HCT116 (cell line): Measurements from ENCODE around the gene GRHPR. TPM values are rescaled to one million over a fixed set of nuclear protein-coding genes. Genes with fewer than 3 reads are reported as not detected.
A peak's percentile ranks its signal among the peaks of the same experiment; 100 is the strongest.
"Not testable (repeated sequence)": the region's sequence is repeated elsewhere in the genome, so short reads cannot be mapped to it uniquely, and the experiment has no call there.

Source experiments
- ATAC-seq: fragments of 200-7000 bp; cut with Tn5 transposase; 2 replicates; pipeline ENCODE4 v1.9.1; 2020; ENCODE audit warnings: mild to moderate bottlenecking, moderate library complexity
- BruUV-seq: library from RNA; stranded (reverse); fragments of 400-500 nt; replicated peaks from 2 replicates; lab custom pipeline; 2021; lab: Mats Ljungman, UMichigan
- CTCF ChIA-PET: fragments of 300-600 bp; sonication (Branson Sonifier 250); formaldehyde crosslinking; loops from one replicate; lab custom pipeline; 2021; ENCODE audit warnings: antibody characterized with exemption; lab: Charles Lee
- POLR2A ChIA-PET: fragments of 300-600, 350-600 bp; sonication (Branson Sonifier 250); formaldehyde crosslinking; loops from one replicate; lab custom pipeline; 2021; ENCODE audit warnings: antibody characterized with exemption; lab: Charles Lee
- RAD21 ChIA-PET, 2 experiments: fragments of 300-600 bp; sonication (Branson Sonifier 250); formaldehyde crosslinking; loops; one replicate each; lab custom pipeline; 2023; ENCODE audit warnings: low total read pairs in 2 of 2; ENCODE audit not compliant: uncharacterized antibody in 2 of 2, unreplicated experiment in 2 of 2, low non-redundant PET in 1 of 2; lab: Charles Lee
- DNase-seq: peaks from one replicate; pipeline ENCODE4 v3.0.0-alpha.2; 2010; ENCODE audit warnings: low read depth, low spot score
- H2AFZ ChIP-seq: fragments of 200-600 bp; shearing (Covaris generic), sonication (generic); 2 replicates; pipeline ENCODE4 v1.6.1; 2017; ENCODE audit warnings: low read depth, mixed run types, mixed read lengths, antibody characterized with exemption, low read length; ENCODE audit not compliant: poor library complexity, severe bottlenecking
- H3K27ac ChIP-seq: 2 replicates; pipeline ENCODE4 v1.5.1; 2012; ENCODE audit warnings: low read depth, low read length
- H3K27me3 ChIP-seq: fragments of 200-600 bp; sonication (generic); 2 replicates; pipeline ENCODE4 v1.6.1; 2016; ENCODE audit warnings: mixed run types, low read length, mixed read lengths; ENCODE audit not compliant: insufficient read depth
- H3K36me3 ChIP-seq, 2 experiments: fragments of 200-500 bp in 1 of 2; fragments of 200-600 bp in 1 of 2; sonication (Bioruptor generic) in 1 of 2; sonication (generic) in 1 of 2; 2 replicates each; pipeline versions ENCODE4 v1.5.1 to v1.6.1; 2014 to 2016; ENCODE audit warnings: low read length in 2 of 2, inconsistent platforms in 1 of 2, mixed read lengths in 1 of 2, mixed run types in 1 of 2; ENCODE audit not compliant: insufficient read depth in 2 of 2, control insufficient read depth in 1 of 2
- H3K4me1 ChIP-seq, 2 experiments: fragments of 200-600 bp in 1 of 2; sonication (generic) in 1 of 2; 2 replicates each; pipeline versions ENCODE4 v1.5.1 to v1.6.1; 2012 to 2017; ENCODE audit warnings: low read length in 2 of 2, inconsistent platforms in 1 of 2, mild to moderate bottlenecking in 1 of 2, mixed read lengths in 1 of 2, mixed run types in 1 of 2, moderate library complexity in 1 of 2; ENCODE audit not compliant: insufficient read depth in 2 of 2, control insufficient read depth in 1 of 2
- H3K4me2 ChIP-seq: fragments of 200-600 bp; sonication (generic); 2 replicates; pipeline ENCODE4 v1.6.1; 2017; ENCODE audit warnings: mixed run types, low read length, mixed read lengths
- H3K4me3 ChIP-seq, 2 experiments: fragments of 200-600 bp in 1 of 2; sonication (generic) in 1 of 2; replicated peaks in 1 of 2; 2 replicates each; pipeline ENCODE4 v1.5.1; 2011 to 2016; ENCODE audit warnings: low read length in 2 of 2, control low read depth in 1 of 2, low read depth in 1 of 2, mild to moderate bottlenecking in 1 of 2, mixed read lengths in 1 of 2, mixed run types in 1 of 2
- H3K79me2 ChIP-seq: fragments of 200-600 bp; sonication (generic); 2 replicates; pipeline ENCODE4 v1.6.1; 2017; ENCODE audit warnings: mild to moderate bottlenecking, mixed run types, low read length, moderate library complexity, mixed read lengths; ENCODE audit not compliant: insufficient read depth
- H3K9ac ChIP-seq: fragments of 200-600 bp; sonication (generic); 2 replicates; pipeline ENCODE4 v1.6.1; 2016; ENCODE audit warnings: low read length, mixed read lengths
- H3K9me2 ChIP-seq: fragments of 200-600 bp; sonication (generic), shearing (Covaris generic); 2 replicates; pipeline ENCODE4 v1.6.1; 2017; ENCODE audit warnings: mixed run types, mild to moderate bottlenecking, moderate library complexity; ENCODE audit not compliant: insufficient read depth
- H3K9me3 ChIP-seq, 2 experiments: fragments of 200-500 bp in 1 of 2; fragments of 200-600 bp in 1 of 2; sonication (Bioruptor generic) in 1 of 2; sonication (generic) in 1 of 2; 2 replicates each; pipeline ENCODE4 v1.6.1; 2014 to 2017; ENCODE audit warnings: low read length in 2 of 2, mixed read lengths in 2 of 2, inconsistent platforms in 1 of 2, low read depth in 1 of 2, mild to moderate bottlenecking in 1 of 2, mixed run types in 1 of 2, moderate library complexity in 1 of 2; ENCODE audit not compliant: control insufficient read depth in 1 of 2, insufficient read depth in 1 of 2
- H4K20me1 ChIP-seq: fragments of 200-600 bp; sonication (generic), shearing (Covaris generic); 2 replicates; pipeline ENCODE4 v1.6.1; 2017; ENCODE audit warnings: mixed run types, mild to moderate bottlenecking, moderate library complexity; ENCODE audit not compliant: insufficient read depth
- CEBPB ChIP-seq: IDR thresholded peaks from 2 replicates; pipeline ENCODE4 v1.6.1; 2012; ENCODE audit warnings: low read depth
- CTCF ChIP-seq, 3 experiments: fragments of 200-600 bp in 1 of 3; sonication (generic) in 1 of 3; IDR thresholded peaks in 2 of 3; conservative IDR thresholded peaks in 1 of 3; 2 replicates each; pipeline ENCODE4 v1.5.1; 2012 to 2017; ENCODE audit warnings: low read depth in 2 of 3, low read length in 2 of 3, antibody characterized with exemption in 1 of 3, borderline replicate concordance in 1 of 3, control low read depth in 1 of 3, mild to moderate bottlenecking in 1 of 3, mixed read lengths in 1 of 3, mixed run types in 1 of 3, moderate library complexity in 1 of 3; ENCODE audit not compliant: insufficient read depth in 1 of 3
- EGR1 ChIP-seq: IDR thresholded peaks from 2 replicates; pipeline ENCODE4 v1.6.1; 2012; ENCODE audit warnings: low read depth
- EZH2 ChIP-seq: fragments of 200-600 bp; sonication (generic); IDR thresholded peaks from 2 replicates; pipeline ENCODE4 v1.6.1; 2017; ENCODE audit warnings: antibody characterized with exemption, mixed run types
- SRF ChIP-seq: IDR thresholded peaks from 2 replicates; pipeline ENCODE4 v1.6.1; 2012; ENCODE audit warnings: low read depth
- YY1 ChIP-seq: IDR thresholded peaks from 2 replicates; pipeline ENCODE4 v1.6.1; 2011; ENCODE audit warnings: low read length, low read depth, moderate library complexity, mild to moderate bottlenecking; ENCODE audit not compliant: insufficient replicate concordance; ENCODE audit errors: extremely low read depth
- ZFX ChIP-seq: fragments of 450-650 bp; IDR thresholded peaks from 2 replicates; pipeline ENCODE4 v1.6.1; 2017
- intact Hi-C: fragments of 100-400 bp; cut with micrococcal nuclease; formaldehyde crosslinking; loops from 2 replicates; pipeline ENCODE4 v1.10.0; 2022
- total RNA-seq: library from RNA; stranded (reverse); gene quantifications from one replicate; pipeline ENCODE4 v1.2.1, GENCODE V29; 2021; ENCODE audit not compliant: unreplicated experiment
- TF ChIP-seq, protein P1 (sequence below): IDR thresholded peaks from 2 replicates; pipeline ENCODE4 v1.6.1; 2011; ENCODE audit warnings: mild to moderate bottlenecking, low read length, moderate library complexity; ENCODE audit not compliant: insufficient replicate concordance; ENCODE audit errors: extremely low read depth

GRHPR gene
- total RNA-seq, 1 experiment from 2014 or later = 106 TPM

DNA sequence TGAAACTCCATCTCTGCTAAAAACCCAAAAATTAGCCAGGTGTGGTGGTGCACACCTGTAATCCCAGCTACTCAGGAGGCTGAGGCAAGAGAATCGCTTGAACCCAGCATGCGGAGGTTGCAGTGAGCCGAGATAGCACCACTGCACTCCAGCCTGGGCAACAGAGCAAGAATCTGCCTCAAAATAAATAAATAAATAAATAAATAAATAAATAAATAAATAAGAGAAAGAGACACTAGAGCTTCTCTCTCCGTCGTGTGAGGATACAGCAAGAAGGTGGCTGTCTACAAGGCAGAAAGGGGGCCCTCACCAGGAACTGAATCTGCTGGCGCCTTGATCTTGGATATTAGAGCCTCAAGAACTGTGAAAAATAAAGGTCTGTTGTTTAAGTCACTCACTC, 51.5 kb downstream of the GRHPR start:
- DNase-seq, H3K36me3 ChIP-seq, H3K9ac ChIP-seq, H3K9me3 ChIP-seq, CTCF ChIA-PET, H3K4me2 ChIP-seq, H3K27me3 ChIP-seq, H3K79me2 ChIP-seq, H3K4me3 ChIP-seq, H3K9me2 ChIP-seq, ATAC-seq, H4K20me1 ChIP-seq, POLR2A ChIA-PET, BruUV-seq, RAD21 ChIA-PET, intact Hi-C loops, H2AFZ ChIP-seq: not testable (repeated sequence)
- Histone ChIP-seq H3K27ac (peak overlapping the region; percentile 97), H3K4me1 (peaks cover 48 to 74% of the 10 kb centered on the region in 2 experiments)

DNA sequence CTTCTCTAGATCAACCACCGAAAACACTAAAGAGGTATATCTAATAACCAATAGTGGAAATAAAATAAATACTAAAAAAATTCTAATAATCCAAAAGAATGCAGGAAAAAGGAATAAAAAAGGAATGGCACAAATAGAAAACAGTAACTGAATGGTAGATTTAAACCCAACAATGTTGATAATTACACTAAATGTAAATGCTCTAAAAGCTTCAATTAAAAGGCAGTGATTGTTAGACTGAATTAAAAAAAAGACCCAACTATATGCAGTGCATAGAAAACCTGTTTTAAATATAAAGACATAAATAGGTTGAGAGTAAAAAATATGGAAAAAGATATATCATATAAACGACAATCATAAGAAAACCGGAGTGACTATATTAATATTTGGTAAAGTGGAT, 51.9 kb downstream of the GRHPR start:
- ChIA-PET POLR2A (no interaction called here), CTCF (no interaction called here), RAD21 (no interaction called here)

More for the DNA sequence above, 51.9 kb downstream of the GRHPR start:
- Histone ChIP-seq H3K9me2 (no peaks in the 10 kb centered on the region), H3K79me2 (no peaks in the 10 kb centered on the region), H3K9me3 (peaks cover 5 to 8% of the 10 kb centered on the region in 2 experiments; a peak in 1 of 4 replicates), H3K27me3 (no peaks in the 10 kb centered on the region), H3K4me3 (no peak overlapping the region), H3K4me1 (peaks cover 48 to 77% of the 10 kb centered on the region in 2 experiments), H3K4me2 (no peak overlapping the region), H2AFZ (no peak overlapping the region), H3K27ac (no peak overlapping the region), H3K9ac (no peak overlapping the region), H4K20me1 (no peaks in the 10 kb centered on the region), H3K36me3 (no peaks in the 10 kb centered on the region)
- BruUV-seq = no TSS peak
- intact Hi-C loops = no loop called here
- TF ChIP-seq CEBPB (no peak), SRF (no peak), YY1 (no peak), EGR1 (no peak), ZFX (no peak), CTCF (IDR thresholded peaks at IDR 0.05 in 2 of 3, conservative IDR thresholded peaks at IDR 0.05 in 1 of 3; ENCODE audit: borderline replicate concordance in 1 of 3, insufficient read depth in 1 of 3, low read depth in 2 of 3, low read length in 2 of 3) (no peak), EZH2 (no peak)
- TF ChIP-seq, protein P1, sequence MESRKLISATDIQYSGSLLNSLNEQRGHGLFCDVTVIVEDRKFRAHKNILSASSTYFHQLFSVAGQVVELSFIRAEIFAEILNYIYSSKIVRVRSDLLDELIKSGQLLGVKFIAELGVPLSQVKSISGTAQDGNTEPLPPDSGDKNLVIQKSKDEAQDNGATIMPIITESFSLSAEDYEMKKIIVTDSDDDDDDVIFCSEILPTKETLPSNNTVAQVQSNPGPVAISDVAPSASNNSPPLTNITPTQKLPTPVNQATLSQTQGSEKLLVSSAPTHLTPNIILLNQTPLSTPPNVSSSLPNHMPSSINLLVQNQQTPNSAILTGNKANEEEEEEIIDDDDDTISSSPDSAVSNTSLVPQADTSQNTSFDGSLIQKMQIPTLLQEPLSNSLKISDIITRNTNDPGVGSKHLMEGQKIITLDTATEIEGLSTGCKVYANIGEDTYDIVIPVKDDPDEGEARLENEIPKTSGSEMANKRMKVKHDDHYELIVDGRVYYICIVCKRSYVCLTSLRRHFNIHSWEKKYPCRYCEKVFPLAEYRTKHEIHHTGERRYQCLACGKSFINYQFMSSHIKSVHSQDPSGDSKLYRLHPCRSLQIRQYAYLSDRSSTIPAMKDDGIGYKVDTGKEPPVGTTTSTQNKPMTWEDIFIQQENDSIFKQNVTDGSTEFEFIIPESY = no peak
- ATAC-seq (no peak), DNase-seq (no peak)
